Activated CD4-positive, alpha-beta T cell treated with anti-CD3 and anti-CD28 coated beads for 36 hours (primary cell): ENCODE data around the gene PCSK9. TPM values are rescaled to one million over a fixed set of nuclear protein-coding genes. Genes with fewer than 3 reads are reported as not detected.

ENCODE experiments used
- ATAC-seq: fragments of 200-7000 bp; cut with Tn5 transposase; one replicate; pipeline ENCODE4 v1.10.0; 2021; ENCODE audit warnings: mild to moderate bottlenecking, moderate library complexity
- CTCF ChIA-PET: fragments of 350-600 bp; sonication (Branson Sonifier 250); formaldehyde crosslinking; loops from one replicate; lab custom pipeline; 2021; ENCODE audit warnings: antibody characterized with exemption; lab: Charles Lee
- POLR2A ChIA-PET: fragments of 350-600 bp; sonication (Branson Sonifier 250); formaldehyde crosslinking; loops from one replicate; lab custom pipeline; 2021; ENCODE audit warnings: antibody characterized with exemption, inconsistent platforms; lab: Charles Lee
- DNase-seq: peaks from one replicate; pipeline ENCODE4 v3.0.0-alpha.2; 2020
- H3K27ac Mint-ChIP-seq: one replicate; pipeline ENCODE4 v1.8.0; 2021; ENCODE audit warnings: mixed read lengths
- H3K27me3 Mint-ChIP-seq: one replicate; pipeline ENCODE4 v1.8.0; 2021; ENCODE audit warnings: mixed read lengths
- H3K36me3 Mint-ChIP-seq: one replicate; pipeline ENCODE4 v1.8.0; 2021; ENCODE audit warnings: low read depth, mixed read lengths
- H3K4me1 Mint-ChIP-seq: one replicate; pipeline ENCODE4 v1.8.0; 2021; ENCODE audit warnings: mixed read lengths
- H3K4me3 Mint-ChIP-seq: one replicate; pipeline ENCODE4 v1.8.0; 2021; ENCODE audit warnings: mild to moderate bottlenecking, moderate library complexity, mixed read lengths
- H3K9me3 Mint-ChIP-seq: one replicate; pipeline ENCODE4 v1.8.0; 2021; ENCODE audit warnings: low read depth, mixed read lengths
- intact Hi-C, 2 experiments: fragments of 100-400 bp; cut with DNase I in 1 of 2; cut with micrococcal nuclease in 1 of 2; formaldehyde crosslinking; loops; one replicate each; pipeline versions ENCODE4 v1.14.2 to v1.15.1; 2022 to 2024; cut with DNase I, micrococcal nuclease
- total RNA-seq, 2 experiments: library from RNA; stranded (reverse); gene quantifications; one replicate each; pipeline ENCODE4 v1.2.3, GENCODE V29; 2021

Gene PCSK9
- total RNA-seq, 2 experiments from 2014 or later = not detected

DNA sequence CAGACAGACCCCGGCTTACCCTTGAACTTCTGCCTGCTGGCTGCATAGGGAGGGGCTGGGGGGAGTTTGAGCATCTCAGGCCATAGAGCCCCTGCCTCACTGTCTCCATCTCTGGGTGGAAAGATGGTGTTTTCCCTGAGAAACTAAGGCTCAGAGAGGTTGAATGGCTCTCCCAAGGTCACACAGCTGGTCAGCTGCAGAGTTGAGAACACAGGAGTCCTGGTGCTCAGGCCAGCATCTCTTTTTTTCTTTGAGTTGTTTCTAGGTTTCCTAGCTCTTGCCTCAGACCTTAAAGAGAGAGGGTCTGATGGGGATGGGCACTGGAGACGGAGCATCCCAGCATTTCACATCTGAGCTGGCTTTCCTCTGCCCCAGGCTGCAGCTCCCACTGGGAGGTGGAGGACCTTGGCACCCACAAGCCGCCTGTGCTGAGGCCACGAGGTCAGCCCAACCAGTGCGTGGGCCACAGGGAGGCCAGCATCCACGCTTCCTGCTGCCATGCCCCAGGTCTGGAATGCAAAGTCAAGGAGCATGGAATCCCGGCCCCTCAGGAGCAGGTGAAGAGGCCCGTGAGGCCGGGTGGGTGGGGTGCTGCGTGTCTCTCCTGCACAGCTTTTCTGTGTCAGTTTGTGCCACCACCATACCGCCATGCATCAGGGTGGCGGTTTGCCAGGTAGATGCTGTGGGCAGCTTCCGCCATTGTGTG is 21.8 kb downstream of the PCSK9 start:
- ChIA-PET CTCF (interaction anchor here (0.7 to 0.8 kb wide), 2 partner anchors 11 to 116 kb away, joined by 3 read pairs; no protein-coding TSS in a partner anchor), POLR2A (no interaction called here)
- Mint-ChIP-seq H3K9me3 (no peaks in the 10 kb centered on the region), H3K4me1 (peaks cover 10% of the 10 kb centered on the region), H3K36me3 (peaks cover 3% of the 10 kb centered on the region), H3K4me3 (no peak overlapping the region), H3K27ac (no peak overlapping the region), H3K27me3 (no peaks in the 10 kb centered on the region)
- DNase-seq (no peak), ATAC-seq (no peak)
- intact Hi-C loops = no loop called here

DNA sequence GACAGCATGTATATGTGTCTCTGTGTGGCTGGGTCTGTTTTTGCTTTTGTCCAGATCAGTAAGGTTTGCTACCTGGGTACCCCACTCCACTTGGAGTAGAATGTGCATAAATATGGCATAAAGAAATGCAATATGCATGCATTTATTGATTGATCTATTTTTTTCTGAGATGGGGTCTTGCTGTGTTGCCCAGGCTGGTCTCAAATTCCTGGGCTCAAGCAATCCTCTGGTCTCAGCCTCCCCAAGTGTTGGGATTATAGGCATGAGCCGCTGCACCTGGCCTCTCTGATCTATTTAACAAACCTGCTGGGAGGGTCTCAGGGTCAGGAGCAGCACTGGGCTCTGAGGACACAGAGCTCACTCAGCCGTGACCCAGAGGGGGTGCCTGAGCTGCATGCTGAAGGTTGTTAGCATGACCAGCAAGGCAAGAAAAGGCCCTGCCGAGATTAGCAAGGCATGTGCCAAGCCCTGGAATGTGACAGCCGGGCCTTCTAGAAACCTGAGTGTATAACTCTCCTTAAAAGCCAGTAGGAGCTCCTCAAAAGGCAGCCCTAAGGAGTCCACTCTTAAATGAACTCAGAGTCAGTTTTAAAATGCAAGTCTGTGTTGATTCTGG is 22.5 kb downstream of the PCSK9 start:
- Mint-ChIP-seq H3K4me1 (peaks cover 10% of the 10 kb centered on the region), H3K36me3 (peaks cover 8% of the 10 kb centered on the region), H3K4me3 (no peak overlapping the region), H3K9me3 (no peaks in the 10 kb centered on the region), H3K27ac (no peak overlapping the region), H3K27me3 (no peaks in the 10 kb centered on the region)
- ATAC-seq = no peak
- intact Hi-C loops = no loop called here
- POLR2A ChIA-PET = no interaction called here
- CTCF ChIA-PET = no interaction called here
- no peak for DNase-seq

DNA sequence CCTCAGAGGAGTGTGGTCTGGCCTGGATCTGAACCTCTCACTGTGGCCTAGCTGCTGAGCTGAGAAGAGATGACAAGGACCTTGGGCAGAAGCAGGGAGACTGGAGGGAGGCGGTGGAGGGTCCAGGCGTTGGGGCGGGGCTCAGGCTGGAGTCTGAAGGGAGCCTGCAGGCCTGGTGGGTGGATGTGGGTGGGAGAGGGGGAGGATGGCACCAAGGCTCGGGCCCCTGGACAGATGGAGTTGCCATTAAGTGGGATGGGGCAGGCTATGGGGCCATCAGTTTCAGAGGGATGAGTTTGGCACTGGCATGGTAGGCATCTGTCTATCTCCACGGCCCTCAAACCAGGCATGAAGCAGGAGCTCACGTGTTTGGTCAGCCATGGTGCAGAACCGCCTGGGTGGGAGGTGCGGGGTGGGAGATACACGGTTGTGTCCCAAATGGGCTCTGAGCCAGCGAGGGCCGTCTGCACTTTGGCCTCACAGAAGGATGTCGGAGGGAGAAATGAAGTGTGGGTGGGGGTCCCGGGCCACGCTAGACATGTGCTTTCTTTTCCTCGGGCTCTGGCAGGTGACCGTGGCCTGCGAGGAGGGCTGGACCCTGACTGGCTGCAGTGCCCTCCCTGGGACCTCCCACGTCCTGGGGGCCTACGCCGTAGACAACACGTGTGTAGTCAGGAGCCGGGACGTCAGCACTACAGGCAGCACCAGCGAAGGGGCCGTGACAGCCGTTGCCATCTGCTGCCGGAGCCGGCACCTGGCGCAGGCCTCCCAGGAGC is 23.6 kb downstream of the PCSK9 start:
- Mint-ChIP-seq H3K9me3 (no peaks in the 10 kb centered on the region), H3K36me3 (peaks cover 17% of the 10 kb centered on the region), H3K27ac (no peak overlapping the region), H3K4me3 (no peak overlapping the region), H3K27me3 (no peaks in the 10 kb centered on the region), H3K4me1 (peaks cover 10% of the 10 kb centered on the region)
- intact Hi-C loops = no loop called here
- no peak for DNase-seq
- CTCF ChIA-PET = interaction anchor here (0.7 kb wide), 1 partner anchor 12 kb away, joined by 3 read pairs; no protein-coding TSS in a partner anchor
- POLR2A ChIA-PET = no interaction called here
- ATAC-seq = no peak

DNA sequence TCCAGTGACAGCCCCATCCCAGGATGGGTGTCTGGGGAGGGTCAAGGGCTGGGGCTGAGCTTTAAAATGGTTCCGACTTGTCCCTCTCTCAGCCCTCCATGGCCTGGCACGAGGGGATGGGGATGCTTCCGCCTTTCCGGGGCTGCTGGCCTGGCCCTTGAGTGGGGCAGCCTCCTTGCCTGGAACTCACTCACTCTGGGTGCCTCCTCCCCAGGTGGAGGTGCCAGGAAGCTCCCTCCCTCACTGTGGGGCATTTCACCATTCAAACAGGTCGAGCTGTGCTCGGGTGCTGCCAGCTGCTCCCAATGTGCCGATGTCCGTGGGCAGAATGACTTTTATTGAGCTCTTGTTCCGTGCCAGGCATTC is 24.2 kb downstream of the PCSK9 start:
- H3K4me3 Mint-ChIP-seq = no peak overlapping the region
- H3K36me3 Mint-ChIP-seq = peaks cover 19% of the 10 kb centered on the region
- ChIA-PET CTCF (interaction anchor here (0.7 to 1.0 kb wide), 3 partner anchors 10 to 183 kb away, joined by 3 read pairs; no protein-coding TSS in a partner anchor), POLR2A (no interaction called here)
- peaks cover 10% of the 10 kb centered on the region for H3K4me1 Mint-ChIP-seq
- DNase-seq (no peak), ATAC-seq (no peak)
- no peaks in the 10 kb centered on the region for H3K9me3 Mint-ChIP-seq
- H3K27me3 Mint-ChIP-seq = no peaks in the 10 kb centered on the region
- intact Hi-C loops = no loop called here
- H3K27ac Mint-ChIP-seq = no peak overlapping the region

DNA sequence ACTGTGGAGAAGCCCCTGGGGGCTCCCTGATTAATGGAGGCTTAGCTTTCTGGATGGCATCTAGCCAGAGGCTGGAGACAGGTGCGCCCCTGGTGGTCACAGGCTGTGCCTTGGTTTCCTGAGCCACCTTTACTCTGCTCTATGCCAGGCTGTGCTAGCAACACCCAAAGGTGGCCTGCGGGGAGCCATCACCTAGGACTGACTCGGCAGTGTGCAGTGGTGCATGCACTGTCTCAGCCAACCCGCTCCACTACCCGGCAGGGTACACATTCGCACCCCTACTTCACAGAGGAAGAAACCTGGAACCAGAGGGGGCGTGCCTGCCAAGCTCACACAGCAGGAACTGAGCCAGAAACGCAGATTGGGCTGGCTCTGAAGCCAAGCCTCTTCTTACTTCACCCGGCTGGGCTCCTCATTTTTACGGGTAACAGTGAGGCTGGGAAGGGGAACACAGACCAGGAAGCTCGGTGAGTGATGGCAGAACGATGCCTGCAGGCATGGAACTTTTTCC is 24.8 kb downstream of the PCSK9 start:
- POLR2A ChIA-PET = no interaction called here
- H3K36me3 Mint-ChIP-seq = peaks cover 24% of the 10 kb centered on the region
- H3K4me1 Mint-ChIP-seq = peaks cover 10% of the 10 kb centered on the region
- no peak overlapping the region for H3K27ac Mint-ChIP-seq
- ATAC-seq (no peak), DNase-seq (peak; percentile 41)
- no peak overlapping the region for H3K4me3 Mint-ChIP-seq
- no peaks in the 10 kb centered on the region for H3K9me3 Mint-ChIP-seq
- intact Hi-C loops = no loop called here
- no peaks in the 10 kb centered on the region for H3K27me3 Mint-ChIP-seq
- CTCF ChIA-PET = interaction anchor here (0.6 to 1.0 kb wide), 4 partner anchors 9 to 182 kb away, joined by 3 read pairs; no protein-coding TSS in a partner anchor

DNA sequence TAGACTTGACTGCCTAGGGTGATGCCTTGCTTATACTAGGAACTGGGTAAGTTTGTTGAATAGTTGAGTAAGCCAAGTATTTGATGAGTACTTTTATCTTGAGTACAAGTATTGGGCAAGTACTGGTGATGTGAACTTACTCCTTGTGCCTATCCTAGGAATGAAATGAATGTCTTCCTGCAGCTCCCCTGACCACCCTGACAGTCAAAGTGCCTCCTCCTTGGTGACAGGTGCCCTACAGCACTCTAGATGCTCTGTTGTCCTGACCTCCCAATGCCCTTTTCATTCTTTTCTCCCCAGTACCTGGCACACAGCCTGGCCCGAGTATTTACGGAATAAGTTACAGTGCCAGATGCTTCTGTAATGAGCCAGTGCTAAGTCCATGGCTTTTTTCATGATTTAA is 25.5 kb downstream of the PCSK9 start:
- Mint-ChIP-seq H3K27me3 (no peaks in the 10 kb centered on the region), H3K9me3 (no peaks in the 10 kb centered on the region), H3K27ac (no peak overlapping the region), H3K36me3 (peaks cover 30% of the 10 kb centered on the region), H3K4me1 (peaks cover 10% of the 10 kb centered on the region), H3K4me3 (no peak overlapping the region)
- DNase-seq (no peak), ATAC-seq (no peak)
- intact Hi-C loops = no loop called here
- CTCF ChIA-PET = interaction anchor here (0.6 kb wide), 1 partner anchor 42 kb away, joined by 3 read pairs; no protein-coding TSS in a partner anchor
- POLR2A ChIA-PET = no interaction called here

DNA sequence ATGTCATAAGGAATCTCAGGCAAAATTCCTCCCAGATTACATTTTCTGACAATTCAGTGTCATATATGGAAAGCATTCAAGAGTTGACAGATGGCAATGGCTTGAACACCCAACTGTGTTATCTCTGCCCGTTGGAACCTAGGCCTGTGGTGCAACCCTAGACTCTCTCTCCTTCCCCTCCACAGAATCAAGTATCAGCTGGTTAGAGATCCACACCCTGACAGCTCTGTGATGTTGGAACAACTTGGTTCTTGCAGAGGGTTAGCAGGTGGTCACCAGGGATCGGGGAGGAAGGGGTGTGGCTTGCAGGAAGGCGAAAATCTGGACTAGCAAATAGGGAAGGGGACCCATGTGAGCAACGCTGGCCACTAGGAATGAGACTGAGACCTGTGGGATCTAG is 26.3 kb downstream of the PCSK9 start:
- intact Hi-C loops = no loop called here
- POLR2A ChIA-PET = no interaction called here
- peaks cover 37% of the 10 kb centered on the region for H3K36me3 Mint-ChIP-seq
- CTCF ChIA-PET = interaction anchor here (0.6 to 0.7 kb wide), 2 partner anchors 50 to 1837 kb away, joined by 3 to 4 read pairs; no protein-coding TSS in a partner anchor
- no peak for ATAC-seq
- H3K4me1 Mint-ChIP-seq = peaks cover 4% of the 10 kb centered on the region
- H3K27ac Mint-ChIP-seq = no peak overlapping the region
- DNase-seq = no peak
- no peak overlapping the region for H3K4me3 Mint-ChIP-seq
- no peaks in the 10 kb centered on the region for H3K9me3 Mint-ChIP-seq
- H3K27me3 Mint-ChIP-seq = no peaks in the 10 kb centered on the region

DNA sequence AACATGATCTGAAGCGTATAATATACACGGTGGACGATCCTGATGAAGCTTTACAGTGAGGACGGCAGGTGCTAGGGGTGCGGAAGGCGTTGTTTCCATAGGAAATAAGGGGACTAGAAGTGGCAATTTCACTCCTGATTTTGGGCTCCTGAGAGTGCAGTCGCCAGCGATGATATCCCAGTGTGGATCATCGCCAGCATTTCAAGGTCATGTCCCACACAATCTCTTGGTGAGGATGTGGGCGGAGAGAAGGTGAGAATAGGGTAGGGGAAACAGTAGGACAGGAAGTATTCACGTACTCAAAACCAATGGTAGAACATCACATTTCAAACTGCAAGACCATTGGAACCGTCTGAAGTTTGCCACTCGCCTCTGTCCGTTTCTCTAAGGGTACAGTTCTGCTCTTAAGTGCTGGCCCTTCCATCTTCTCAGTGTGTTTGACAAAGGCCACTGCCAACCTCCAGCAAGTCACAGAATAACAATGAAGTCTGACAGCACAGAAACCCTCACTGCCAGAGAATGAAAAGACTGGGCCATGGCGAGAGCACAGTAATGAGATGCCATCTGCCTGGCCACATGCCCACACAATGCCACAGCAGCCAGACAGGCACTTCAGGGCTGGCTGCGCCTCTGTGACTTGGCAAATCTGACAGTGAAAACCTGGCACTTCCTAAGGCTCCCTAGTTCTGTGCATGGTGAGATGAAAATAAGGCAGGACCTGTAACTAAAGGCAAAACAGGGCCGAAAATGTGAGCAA is 27.9 kb downstream of the PCSK9 start:
- ChIA-PET POLR2A (no interaction called here), CTCF (interaction anchor here (1.1 kb wide), 1 partner anchor 51 kb away, joined by 4 read pairs; no protein-coding TSS in a partner anchor)
- intact Hi-C loops = no loop called here
- DNase-seq (no peak), ATAC-seq (no peak)
- Mint-ChIP-seq H3K4me1 (no peaks in the 10 kb centered on the region), H3K36me3 (peaks cover 50% of the 10 kb centered on the region), H3K27me3 (no peaks in the 10 kb centered on the region), H3K27ac (peak overlapping the region; percentile 42), H3K4me3 (no peak overlapping the region), H3K9me3 (no peaks in the 10 kb centered on the region)

DNA sequence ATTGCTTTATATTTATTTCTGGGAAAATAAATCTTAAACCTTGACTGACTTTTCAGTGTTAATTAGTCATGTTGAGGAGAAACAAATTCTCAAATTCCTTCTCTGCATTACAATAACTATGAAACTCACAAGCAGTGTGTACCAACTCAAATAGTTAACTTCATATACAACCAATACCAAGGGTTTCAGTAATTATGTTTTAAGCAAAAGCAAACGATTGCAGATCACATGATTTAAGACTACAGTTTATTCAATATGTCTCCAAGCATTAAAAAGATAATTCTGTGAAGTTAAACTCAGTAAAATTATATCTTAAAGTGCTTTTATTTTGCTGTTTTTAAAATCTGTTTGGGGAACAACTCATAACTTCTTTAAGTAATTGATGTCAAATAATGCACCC is 28.6 kb downstream of the PCSK9 start:
- no peak for ATAC-seq
- intact Hi-C loops = no loop called here
- H3K36me3 Mint-ChIP-seq = peaks cover 56% of the 10 kb centered on the region

DNA sequence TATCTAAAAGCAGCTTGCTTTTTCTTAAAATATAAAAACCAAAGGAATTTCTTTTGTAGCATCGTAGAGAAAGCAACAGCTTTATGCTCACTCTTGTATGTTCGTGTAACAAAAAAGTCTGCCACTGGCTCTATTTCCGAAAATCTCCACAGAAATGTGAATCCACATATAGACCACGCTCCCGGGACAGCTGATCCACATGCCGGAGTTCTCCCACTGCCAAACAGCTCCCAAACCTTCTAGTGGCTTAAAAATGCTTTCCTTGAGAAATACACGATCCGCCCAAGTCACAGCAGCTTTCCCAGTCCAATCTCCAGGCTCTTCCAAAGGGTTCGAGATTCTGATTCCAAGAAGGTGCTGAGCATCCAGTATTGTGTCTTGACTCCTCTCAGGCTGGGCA is 29.3 kb downstream of the PCSK9 start:
- H3K4me3 Mint-ChIP-seq = no peak overlapping the region
- CTCF ChIA-PET = interaction anchor here (1.1 kb wide), 1 partner anchor 53 kb away, joined by 4 read pairs; no protein-coding TSS in a partner anchor
- no peak overlapping the region for H3K27ac Mint-ChIP-seq
- DNase-seq = no peak
- POLR2A ChIA-PET = no interaction called here
- H3K9me3 Mint-ChIP-seq = no peaks in the 10 kb centered on the region
- no peak for ATAC-seq
- H3K27me3 Mint-ChIP-seq = no peaks in the 10 kb centered on the region
- peaks cover 14% of the 10 kb centered on the region for H3K4me1 Mint-ChIP-seq
- H3K36me3 Mint-ChIP-seq = peaks cover 60% of the 10 kb centered on the region
- intact Hi-C loops = no loop called here

More for the DNA sequence above, 28.6 kb downstream of the PCSK9 start:
- peaks cover 7% of the 10 kb centered on the region for H3K4me1 Mint-ChIP-seq
- no peaks in the 10 kb centered on the region for H3K9me3 Mint-ChIP-seq
- no peak for DNase-seq
- POLR2A ChIA-PET = no interaction called here
- H3K4me3 Mint-ChIP-seq = no peak overlapping the region
- no peak overlapping the region for H3K27ac Mint-ChIP-seq
- no peaks in the 10 kb centered on the region for H3K27me3 Mint-ChIP-seq
- CTCF ChIA-PET = interaction anchor here (1.1 kb wide), 1 partner anchor 52 kb away, joined by 4 read pairs; no protein-coding TSS in a partner anchor

DNA sequence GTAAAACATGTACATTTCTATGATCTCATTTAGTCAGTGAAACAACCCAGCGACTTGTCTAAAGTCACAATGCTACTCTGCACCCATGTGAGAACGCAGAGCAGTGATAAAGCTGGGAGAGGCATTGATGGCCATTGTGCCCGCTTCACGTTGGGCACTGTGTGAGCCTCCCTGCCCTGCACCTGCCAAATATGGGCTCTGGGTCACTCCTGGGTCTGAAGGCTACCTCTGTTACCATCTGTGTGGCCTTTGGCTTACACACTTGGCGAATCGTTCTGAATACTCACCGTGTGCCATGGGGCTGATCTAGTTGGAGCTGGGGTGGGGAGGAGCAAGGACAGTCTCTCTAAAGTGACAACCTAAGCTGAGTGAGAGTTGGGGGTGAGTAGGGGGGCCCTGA is 29.9 kb downstream of the PCSK9 start:
- Mint-ChIP-seq H3K36me3 (peaks cover 62% of the 10 kb centered on the region), H3K4me1 (peaks cover 18% of the 10 kb centered on the region), H3K27me3 (no peaks in the 10 kb centered on the region), H3K4me3 (no peak overlapping the region), H3K9me3 (no peaks in the 10 kb centered on the region), H3K27ac (no peak overlapping the region)
- DNase-seq = no peak
- intact Hi-C loops = no loop called here
- no peak for ATAC-seq
- CTCF ChIA-PET = no interaction called here
- POLR2A ChIA-PET = no interaction called here
